ENCODE results near the gene LIMCH1. TPM values are rescaled to one million over a fixed set of nuclear protein-coding genes. Genes with fewer than 3 reads are reported as not detected.

Gene LIMCH1
- total and polyA plus RNA-seq, 3 donors from 2014 or later: 14.0 to 20.9 (median 18.6) TPM

DNA sequence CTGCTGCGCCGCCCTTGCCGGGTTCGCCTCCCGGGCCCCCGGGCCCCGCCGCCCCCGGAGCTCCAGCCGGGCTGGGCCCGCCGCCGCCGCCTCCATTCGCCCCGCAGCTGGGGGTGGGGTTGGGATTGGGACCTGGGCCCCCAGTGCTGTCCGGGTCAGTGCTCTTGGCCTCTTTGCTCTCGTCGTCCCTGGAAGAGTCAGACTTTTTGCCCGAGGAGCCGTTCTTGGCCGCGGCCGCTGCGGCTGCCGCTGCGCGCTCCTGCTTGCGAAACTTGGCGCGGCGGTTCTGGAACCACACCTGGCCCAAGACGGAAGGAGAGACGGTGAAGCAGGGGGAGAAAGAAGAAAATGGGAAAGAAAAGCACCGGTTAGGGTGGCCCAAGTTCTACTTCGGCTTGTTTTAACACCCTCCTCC, 208.1 kb downstream of the LIMCH1 start:
- Histone ChIP-seq H3K9me3 (no peaks in the 10 kb centered on the region), H3K36me3 (ENCODE audit: low read depth, missing control alignments) (no peaks in the 10 kb centered on the region), H3K27me3 (no peaks in the 10 kb centered on the region), H3K27ac (no peak overlapping the region), H3K4me1 (no peaks in the 10 kb centered on the region), H3K4me3 (no peak overlapping the region)
- no peak for DNase-seq
- TF ChIP-seq, protein P1, sequence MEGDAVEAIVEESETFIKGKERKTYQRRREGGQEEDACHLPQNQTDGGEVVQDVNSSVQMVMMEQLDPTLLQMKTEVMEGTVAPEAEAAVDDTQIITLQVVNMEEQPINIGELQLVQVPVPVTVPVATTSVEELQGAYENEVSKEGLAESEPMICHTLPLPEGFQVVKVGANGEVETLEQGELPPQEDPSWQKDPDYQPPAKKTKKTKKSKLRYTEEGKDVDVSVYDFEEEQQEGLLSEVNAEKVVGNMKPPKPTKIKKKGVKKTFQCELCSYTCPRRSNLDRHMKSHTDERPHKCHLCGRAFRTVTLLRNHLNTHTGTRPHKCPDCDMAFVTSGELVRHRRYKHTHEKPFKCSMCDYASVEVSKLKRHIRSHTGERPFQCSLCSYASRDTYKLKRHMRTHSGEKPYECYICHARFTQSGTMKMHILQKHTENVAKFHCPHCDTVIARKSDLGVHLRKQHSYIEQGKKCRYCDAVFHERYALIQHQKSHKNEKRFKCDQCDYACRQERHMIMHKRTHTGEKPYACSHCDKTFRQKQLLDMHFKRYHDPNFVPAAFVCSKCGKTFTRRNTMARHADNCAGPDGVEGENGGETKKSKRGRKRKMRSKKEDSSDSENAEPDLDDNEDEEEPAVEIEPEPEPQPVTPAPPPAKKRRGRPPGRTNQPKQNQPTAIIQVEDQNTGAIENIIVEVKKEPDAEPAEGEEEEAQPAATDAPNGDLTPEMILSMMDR (IDR thresholded peaks at IDR 0.05): no peak
- TF ChIP-seq POLR2A (IDR thresholded peaks at IDR 0.05): no peak
- intact Hi-C loops (cut with DNase I; ENCODE audit: low total_unique reads): no loop called here
- 2 to 3% methylated on average over 13 to 19 of the region's 36 CpGs for WGBS, 2 donors

DNA sequence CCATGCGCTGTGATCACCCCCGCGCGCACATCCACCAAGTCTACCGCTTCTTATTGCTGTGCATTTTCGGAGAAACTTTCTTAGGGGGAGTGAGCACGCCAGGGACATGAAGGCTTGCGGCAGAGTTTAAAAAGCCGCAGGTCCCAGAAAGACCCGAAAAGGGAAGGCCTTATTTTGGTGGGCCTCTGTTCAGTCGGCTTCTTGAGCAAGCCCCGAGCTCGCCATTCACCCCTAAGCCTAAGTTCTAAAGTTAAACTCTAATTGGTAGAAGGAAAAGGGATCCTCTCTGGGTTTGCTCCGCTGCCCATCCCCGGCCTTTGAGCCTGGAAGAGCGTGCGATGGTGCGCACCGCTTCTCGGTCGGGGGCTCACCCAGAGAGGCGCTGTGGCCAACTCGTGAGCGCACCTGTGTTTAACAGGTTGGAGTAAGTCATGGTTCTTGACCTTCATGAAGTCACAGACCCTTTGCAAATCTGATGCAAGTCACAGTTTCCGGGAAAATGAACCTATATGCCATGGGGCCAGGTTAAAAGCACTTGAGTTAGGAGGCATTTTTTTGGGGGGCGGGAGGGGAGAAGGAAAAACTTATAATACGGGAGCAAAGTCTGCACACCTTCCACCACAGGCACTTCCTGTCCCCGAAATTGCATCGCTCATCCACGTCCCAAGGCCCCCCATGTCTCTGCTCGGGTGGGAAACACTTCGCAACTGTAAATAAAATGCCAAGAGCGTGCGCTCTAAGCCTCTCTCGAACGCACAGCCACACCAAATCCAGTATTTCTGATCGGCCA, 208.7 kb downstream of the LIMCH1 start:
- Histone ChIP-seq H3K4me1 (no peaks in the 10 kb centered on the region), H3K4me3 (no peak overlapping the region), H3K27me3 (no peaks in the 10 kb centered on the region), H3K36me3 (ENCODE audit: low read depth, missing control alignments) (no peaks in the 10 kb centered on the region), H3K9me3 (no peaks in the 10 kb centered on the region), H3K27ac (no peak overlapping the region)
- no peak for DNase-seq
- TF ChIP-seq POLR2A (IDR thresholded peaks at IDR 0.05): no peak
- TF ChIP-seq, protein P1 (IDR thresholded peaks at IDR 0.05): no peak
- intact Hi-C loops (cut with DNase I; ENCODE audit: low total_unique reads): no loop called here
- 4 to 7% methylated on average over 35 to 37 of the region's 37 CpGs for WGBS, 2 donors

DNA sequence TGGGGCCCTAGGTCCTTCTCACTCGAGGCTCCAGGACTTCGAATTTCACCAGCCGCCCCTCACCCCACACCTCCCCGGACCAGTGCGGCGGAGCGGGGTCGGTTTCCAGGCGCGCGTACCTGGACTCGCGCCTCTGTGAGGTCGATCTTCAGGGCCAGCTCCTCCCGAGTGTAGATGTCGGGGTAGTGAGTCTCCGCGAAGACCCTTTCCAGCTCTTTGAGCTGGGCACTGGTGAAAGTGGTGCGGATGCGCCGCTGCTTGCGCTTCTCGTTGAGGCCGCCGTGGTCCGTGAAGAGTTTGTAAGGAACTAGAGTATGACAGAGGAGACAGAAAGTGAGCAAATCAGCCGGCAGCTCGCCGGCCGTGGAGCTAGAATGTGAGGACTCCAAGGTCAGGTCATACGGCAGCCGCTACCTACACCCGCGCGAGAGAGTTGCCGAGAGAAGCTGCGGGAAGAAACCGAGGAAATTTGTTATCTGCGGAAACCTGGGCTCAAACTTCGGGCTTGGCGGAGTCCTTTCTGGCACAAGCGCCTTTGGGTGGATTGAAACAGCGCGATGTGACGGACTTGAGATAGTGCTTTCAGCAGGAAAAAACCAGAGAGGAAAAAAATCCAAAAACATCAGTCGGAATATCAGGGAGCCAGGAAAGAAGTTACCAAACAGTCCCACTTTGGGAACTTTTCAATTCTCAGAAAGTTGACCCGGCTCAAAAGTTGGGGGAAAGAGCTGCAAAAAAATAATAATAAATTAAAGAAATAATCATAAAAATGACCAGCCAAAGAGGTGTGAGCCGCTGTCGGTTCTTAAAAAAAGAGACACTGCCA, 209.5 kb downstream of the LIMCH1 start:
- 3 to 5% methylated on average over 27 to 49 of the region's 49 CpGs for WGBS, 2 donors
- intact Hi-C loops (cut with DNase I; ENCODE audit: low total_unique reads): no loop called here
- no peaks in the 10 kb centered on the region for H3K27me3 ChIP-seq

DNA sequence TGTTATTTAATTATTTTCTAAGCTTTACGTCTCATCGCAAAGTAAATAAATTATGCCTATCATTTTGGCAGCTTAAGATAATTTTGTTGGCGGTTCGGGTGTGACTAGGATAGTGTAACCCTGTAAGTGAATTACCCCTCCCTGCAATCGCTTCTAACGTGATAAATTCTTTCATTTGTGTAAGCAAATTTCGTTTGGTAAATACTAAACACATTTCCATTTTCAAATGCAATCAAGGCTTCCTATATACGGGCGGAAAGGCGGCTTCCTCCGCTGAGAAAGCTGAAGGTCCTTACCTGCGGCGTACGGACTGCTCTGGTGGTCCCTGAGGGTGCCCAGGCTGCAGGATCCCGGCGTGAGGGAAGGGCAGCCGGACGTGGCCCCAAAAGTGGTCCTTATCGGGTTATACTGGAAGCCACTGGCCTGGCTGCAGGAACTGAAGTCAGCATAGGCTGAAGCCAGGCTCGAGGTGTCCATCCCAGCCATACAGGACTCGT, 210.2 kb downstream of the LIMCH1 start:
- Histone ChIP-seq H3K4me1 (no peaks in the 10 kb centered on the region), H3K4me3 (no peak overlapping the region), H3K27me3 (no peaks in the 10 kb centered on the region), H3K27ac (no peak overlapping the region), H3K9me3 (no peaks in the 10 kb centered on the region), H3K36me3 (ENCODE audit: low read depth, missing control alignments) (no peaks in the 10 kb centered on the region)
- intact Hi-C loops (cut with DNase I; ENCODE audit: low total_unique reads): no loop called here
- TF ChIP-seq POLR2A (IDR thresholded peaks at IDR 0.05): no peak
- TF ChIP-seq, protein P1 (IDR thresholded peaks at IDR 0.05): no peak
- 3 to 6% methylated on average over 21 of the region's 21 CpGs for WGBS, 2 donors
- DNase-seq: no peak

More for the DNA sequence above, 209.5 kb downstream of the LIMCH1 start:
- no peak overlapping the region for H3K27ac ChIP-seq
- DNase-seq: no peak
- TF ChIP-seq, protein P1 (IDR thresholded peaks at IDR 0.05): no peak
- no peak for TF ChIP-seq POLR2A (IDR thresholded peaks at IDR 0.05)
- H3K4me3 ChIP-seq: no peak overlapping the region
- no peaks in the 10 kb centered on the region for H3K36me3 ChIP-seq (ENCODE audit: low read depth, missing control alignments)
- H3K4me1 ChIP-seq: no peaks in the 10 kb centered on the region
- no peaks in the 10 kb centered on the region for H3K9me3 ChIP-seq

Data from testis (tissue), 3 donors.